ENCODE measurements around the gene CCR5AS.
"Not testable (repeated sequence)": the region's sequence is repeated elsewhere in the genome, so short reads cannot be mapped to it uniquely, and the experiment has no call there.

Gene CCR5AS

DNA sequence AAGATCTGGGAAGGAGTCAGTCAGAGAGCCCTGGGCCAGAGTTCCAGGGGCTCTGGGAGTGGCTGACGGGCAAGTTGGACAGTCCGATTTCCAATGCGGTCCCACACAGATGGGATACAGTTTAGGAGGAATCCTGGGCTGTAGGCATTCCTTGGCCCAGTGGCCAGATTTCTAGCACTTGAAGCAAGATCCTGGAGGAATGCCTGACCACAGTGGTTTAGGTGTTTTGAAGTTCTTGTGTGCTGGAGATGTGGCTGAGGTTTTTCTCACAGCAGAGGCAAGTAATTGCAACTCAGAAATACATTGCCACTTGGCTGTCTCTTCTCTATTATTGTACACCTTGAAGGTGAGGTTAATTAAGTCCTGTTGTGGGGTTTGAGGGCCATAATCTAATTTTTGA lies 76.2 kb downstream of the CCR5AS start:
- in situ Hi-C loops (cut with MboI; ENCODE audit: low sequenced_read_pairs) = not testable (repeated sequence)

DNA sequence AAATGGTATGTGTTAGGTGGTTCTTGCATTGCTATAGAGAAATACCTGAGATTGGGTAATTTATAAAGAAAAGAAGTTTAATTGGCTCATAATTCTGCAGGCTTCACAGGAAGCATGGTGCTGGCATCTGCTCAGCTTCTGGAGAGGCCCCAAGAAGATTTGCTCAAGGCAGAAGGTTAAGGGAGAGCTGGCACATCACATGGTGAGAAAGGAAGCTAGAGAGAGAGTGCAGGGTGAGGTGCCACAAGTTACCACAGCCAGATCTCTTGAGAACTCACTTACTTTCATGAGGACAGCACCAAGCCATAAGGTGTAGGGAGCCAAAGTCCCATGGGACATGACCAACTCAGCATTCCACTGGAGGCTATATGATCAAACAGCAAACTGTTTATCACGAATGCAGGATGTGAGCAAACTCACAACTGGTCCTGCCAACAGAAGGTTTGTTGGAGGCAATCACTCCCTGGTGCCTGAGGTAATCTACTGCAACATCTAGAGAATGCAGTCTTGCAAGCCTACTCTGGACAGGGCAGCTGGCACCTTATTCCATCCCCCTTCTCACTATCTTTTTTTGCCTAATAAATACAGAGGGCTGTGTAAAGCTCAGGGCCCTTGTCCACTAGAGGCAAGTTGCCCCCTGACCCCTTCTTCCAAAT lies 81.1 kb downstream of the CCR5AS start:
- in situ Hi-C loops (cut with MboI; ENCODE audit: low sequenced_read_pairs) = no loop called here

DNA sequence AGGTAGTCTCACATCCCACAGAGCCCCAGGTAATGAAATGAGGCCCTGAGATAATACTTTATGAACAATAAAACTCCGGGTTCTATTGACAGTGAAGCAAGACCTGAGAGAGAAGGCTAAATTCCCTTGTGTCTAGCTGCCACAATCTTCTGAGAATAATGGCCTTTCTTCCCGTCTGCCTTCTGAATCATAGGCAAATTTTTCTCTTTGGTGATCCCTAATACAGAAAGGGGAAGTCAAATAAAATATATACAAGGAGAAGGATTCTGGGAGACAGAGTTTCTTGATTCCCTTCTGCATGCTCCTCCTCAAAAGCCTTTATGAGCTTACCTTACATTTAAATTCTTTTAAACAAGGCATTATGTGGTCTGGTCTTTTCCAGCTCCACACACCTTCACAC lies 82.8 kb downstream of the CCR5AS start:
- in situ Hi-C loops (cut with MboI; ENCODE audit: low sequenced_read_pairs) = no loop called here

DNA sequence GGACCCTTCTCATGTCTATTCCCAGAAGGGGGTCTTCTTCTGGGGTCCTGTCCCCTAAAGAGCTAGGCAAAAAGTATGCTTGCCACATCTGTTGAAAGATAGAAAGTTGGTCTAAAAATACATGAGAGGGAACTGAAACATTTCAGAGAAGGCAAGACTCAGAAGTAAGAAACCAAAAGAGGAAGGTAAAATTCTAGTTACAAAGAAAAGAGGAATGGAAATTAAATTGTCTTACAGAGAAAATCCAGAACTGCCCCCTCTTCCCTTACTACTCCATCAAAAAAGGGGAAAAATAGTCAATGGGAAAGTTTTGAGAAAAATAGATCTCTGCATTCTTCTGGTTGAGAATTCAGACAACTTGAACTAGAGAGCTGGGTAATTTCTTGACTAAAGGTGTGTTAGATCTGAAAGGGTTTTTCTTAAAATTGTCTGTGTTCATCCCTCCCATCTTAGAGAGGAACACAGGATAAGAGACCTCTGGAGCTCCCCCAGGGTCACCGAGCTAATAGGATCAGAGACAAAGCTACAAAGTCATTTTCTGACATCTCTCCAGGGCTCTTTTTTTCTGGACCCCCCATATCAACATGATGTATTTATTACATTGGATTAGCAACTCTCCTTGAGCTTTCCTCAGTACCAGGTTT lies 85.3 kb downstream of the CCR5AS start:
- in situ Hi-C loops (cut with MboI; ENCODE audit: low sequenced_read_pairs) = no loop called here

DNA sequence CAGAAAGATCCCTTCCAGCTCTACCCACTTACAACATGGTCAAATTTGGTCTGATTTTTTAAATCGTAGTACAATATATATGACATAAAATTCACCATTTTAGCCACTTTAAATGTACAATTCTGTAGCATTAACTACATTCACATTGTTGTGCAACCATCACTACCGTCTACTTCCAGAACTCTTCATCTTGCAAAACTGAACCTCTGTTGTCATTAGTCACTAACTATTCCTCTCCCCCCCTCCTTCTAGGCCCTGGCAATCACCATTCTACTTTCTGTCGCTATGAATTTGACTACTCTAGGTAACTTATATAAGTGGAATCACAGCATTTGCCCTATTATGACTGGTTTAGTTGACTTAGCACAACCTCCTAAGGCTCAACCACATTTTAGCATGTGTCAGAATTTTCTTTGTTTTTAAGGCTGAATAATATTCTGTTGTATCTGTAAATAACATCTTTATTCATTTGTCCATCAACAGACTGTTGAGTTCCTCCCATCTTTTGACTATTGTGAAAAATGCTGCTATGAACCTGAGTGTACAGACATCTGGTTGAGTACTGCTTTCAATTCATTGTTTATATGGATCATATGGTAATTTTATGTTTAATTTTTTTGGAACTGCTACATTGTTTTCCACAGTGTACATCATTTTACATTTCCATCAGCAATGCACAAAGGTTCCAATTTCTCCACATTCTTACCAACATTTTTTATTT lies 88.5 kb downstream of the CCR5AS start:
- in situ Hi-C loops (cut with MboI; ENCODE audit: low sequenced_read_pairs) = no loop called here

DNA sequence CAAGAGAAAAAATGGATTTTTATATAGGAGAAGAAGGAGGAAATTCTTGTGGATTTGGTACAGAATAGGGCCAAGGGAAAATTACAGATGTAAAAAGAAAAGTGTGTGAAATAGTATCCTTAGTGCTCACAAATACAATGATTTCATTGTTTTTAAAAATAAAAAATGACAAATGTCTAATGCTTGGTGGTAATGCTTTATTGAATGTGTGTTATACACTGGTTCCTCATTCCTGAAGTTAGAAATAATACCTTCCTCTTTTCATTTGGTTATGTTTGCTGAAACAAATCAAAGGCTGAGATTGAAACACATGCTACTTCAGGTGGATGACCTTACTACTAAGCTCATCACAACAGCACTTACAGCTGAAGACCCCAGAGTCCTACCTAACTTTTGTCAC lies 90.7 kb downstream of the CCR5AS start:
- in situ Hi-C loops (cut with MboI; ENCODE audit: low sequenced_read_pairs) = no loop called here

DNA sequence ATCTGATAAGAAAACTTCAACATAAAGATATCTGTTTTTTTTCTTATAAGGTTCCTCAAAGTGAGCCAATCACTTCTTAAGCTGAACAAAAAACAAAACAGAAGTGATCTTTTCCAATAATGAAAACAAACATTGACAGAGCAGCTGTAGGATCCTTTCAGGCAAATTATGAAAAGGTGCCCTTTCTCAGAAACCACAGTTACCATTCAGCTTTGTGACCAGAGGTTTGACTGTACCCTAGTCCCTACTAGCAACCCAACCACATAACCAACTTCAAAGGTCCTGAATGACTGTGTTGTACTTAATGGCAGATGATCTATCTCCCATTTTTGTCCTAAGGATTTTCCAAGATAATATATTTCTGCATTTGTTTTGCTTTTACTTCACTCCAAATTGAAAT lies 92.3 kb downstream of the CCR5AS start:
- in situ Hi-C loops (cut with MboI; ENCODE audit: low sequenced_read_pairs) = no loop called here

Measured in HL-60/S4 (cell line).